Large intestine (tissue), 3 donors: ENCODE results near the gene ERRFI1. TPM values are rescaled to one million over a fixed set of nuclear protein-coding genes. Genes with fewer than 3 reads are reported as not detected.

Experiments
- DNase-seq, 2 donors: peaks; one replicate each; pipeline versions ENCODE4 v3.0.0 to v3.0.0-alpha.2; 2013
- H3K27ac ChIP-seq: one replicate; pipeline ENCODE4 v1.5.1; 2013; ENCODE audit warnings: low read length
- H3K27me3 ChIP-seq: 2 replicates; pipeline ENCODE4 v1.6.1; 2013; ENCODE audit warnings: low read length; ENCODE audit not compliant: control insufficient read depth, insufficient read depth
- H3K36me3 ChIP-seq: 2 replicates; pipeline ENCODE4 v1.6.1; 2013; ENCODE audit warnings: low read length; ENCODE audit not compliant: control insufficient read depth, insufficient read depth
- H3K4me1 ChIP-seq: one replicate; pipeline ENCODE4 v1.6.1; 2013; ENCODE audit warnings: low read length; ENCODE audit not compliant: control insufficient read depth, insufficient read depth
- H3K4me3 ChIP-seq: one replicate; pipeline ENCODE4 v1.5.1; 2013; ENCODE audit warnings: low read length
- H3K9me3 ChIP-seq: one replicate; pipeline ENCODE4 v1.6.1; 2013; ENCODE audit warnings: mild to moderate bottlenecking, low read depth, low read length, moderate library complexity; ENCODE audit not compliant: control insufficient read depth
- WGBS: methylation state at CpG from one replicate; pipeline ENCODE4 v1.1.5; 2013; ENCODE audit warnings: low lambda C conversion rate; ENCODE audit not compliant: insufficient coverage; 5-methylcytosine and 5-hydroxymethylcytosine counted together
- polyA plus RNA-seq: library from polyadenylated mRNA; unstranded; fragments of 120-200 nt; gene quantifications from one replicate; pipeline ENCODE4 v1.2.1, GENCODE V29; 2013

The ERRFI1 gene
- polyA plus RNA-seq, 1 donor, result 39.5 TPM

DNA sequence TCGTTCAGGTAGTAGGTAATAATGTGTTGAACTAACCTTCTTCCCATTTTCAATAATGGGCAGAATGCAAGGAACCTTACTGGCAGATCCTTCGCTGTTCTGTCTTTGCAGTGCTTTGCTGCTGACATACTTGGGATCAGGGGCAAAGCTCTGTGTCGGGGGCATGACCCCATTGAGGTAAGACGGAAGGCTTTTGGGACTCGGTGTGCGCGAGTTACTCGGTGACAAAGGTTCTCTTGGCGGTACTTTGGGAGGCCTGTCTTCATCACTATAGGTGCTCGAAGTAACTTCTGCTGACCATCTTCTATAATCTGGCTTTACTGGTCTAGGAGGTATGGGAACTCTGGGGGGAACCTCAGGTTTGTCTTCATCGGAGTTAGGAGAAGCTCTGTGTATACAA, 12.7 kb downstream of the ERRFI1 start:
- H3K4me3 ChIP-seq, result no peak overlapping the region
- H3K27ac ChIP-seq, result no peak overlapping the region
- peaks cover 36% of the 10 kb centered on the region for H3K36me3 ChIP-seq
- H3K27me3 ChIP-seq, result no peaks in the 10 kb centered on the region
- peaks cover 9% of the 10 kb centered on the region for H3K4me1 ChIP-seq
- no peak for DNase-seq
- WGBS, result no CpG with 5 or more reads among the region's 11 CpGs
- no peaks in the 10 kb centered on the region for H3K9me3 ChIP-seq

DNA sequence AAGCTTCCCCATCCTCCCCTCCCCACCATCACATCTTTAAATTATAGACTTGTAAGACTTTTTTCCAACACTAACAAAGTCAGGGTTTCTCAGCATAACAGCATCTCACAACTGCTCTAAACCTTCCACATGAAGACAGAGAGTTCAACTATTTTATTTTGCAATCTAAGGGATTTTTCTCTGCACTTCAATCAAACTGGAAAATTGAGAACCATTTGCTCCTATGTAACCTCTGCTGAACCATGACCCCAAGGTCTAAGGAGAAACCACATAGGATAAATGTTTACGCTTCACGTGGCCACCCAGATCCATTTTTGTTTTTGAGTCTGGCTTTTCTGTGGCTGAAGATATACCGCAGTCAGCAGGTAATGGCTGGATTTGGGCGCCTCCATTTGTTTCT, 13.2 kb downstream of the ERRFI1 start:
- no peaks in the 10 kb centered on the region for H3K27me3 ChIP-seq
- H3K4me3 ChIP-seq, result no peak overlapping the region
- H3K36me3 ChIP-seq, result peaks cover 36% of the 10 kb centered on the region
- DNase-seq, result no peak
- peaks cover 8% of the 10 kb centered on the region for H3K4me1 ChIP-seq
- no peak overlapping the region for H3K27ac ChIP-seq
- no peaks in the 10 kb centered on the region for H3K9me3 ChIP-seq
- WGBS, result 69% methylated on average over 2 of the region's 4 CpGs

DNA sequence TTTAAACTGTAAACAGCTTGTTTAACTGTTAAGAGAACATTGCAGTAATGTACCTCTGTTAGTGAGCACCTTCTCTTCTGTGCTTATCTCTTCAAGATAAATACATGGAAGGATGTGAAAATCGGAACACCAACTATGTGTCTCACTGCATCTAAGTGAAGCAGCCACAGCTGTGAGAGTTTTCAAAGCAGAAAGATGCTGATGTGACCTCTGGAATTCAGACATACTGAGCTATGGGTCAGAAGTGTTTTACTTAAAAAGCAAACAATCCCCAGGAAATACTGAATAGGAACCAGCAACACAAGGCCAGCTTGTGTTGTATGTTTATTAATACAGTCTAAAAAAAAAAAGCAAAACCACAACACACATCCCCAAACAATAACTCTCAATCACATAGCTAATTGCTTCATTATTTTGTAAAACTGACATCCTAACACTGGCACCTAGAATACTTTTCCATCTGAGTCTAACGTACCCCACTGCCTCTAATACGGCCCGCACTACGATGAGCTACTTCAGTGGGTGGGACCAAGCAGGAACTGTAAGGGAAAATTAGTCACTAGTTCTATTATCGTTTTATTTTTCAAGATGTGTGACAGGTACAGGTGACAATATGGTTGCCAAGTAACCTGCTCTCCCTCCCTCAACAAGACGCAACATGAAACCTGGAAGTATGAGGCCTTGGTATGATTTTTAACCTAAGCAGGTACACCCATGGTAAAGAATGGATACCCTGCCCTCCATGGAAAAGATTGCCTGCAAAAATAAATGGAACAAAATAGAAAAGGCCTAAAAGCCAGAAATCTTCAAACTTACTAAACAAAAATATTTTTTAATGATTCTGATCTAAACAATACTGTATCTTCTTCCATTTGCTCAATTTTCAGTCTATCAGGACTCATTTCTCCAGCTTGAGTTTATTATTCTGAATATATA, 13.9 kb downstream of the ERRFI1 start:
- Histone ChIP-seq H3K4me3 (no peak overlapping the region), H3K36me3 (peaks cover 36% of the 10 kb centered on the region), H3K9me3 (no peaks in the 10 kb centered on the region), H3K4me1 (peaks cover 5% of the 10 kb centered on the region), H3K27me3 (no peaks in the 10 kb centered on the region), H3K27ac (no peak overlapping the region)
- no peak for DNase-seq
- WGBS, result no CpG with 5 or more reads among the region's 7 CpGs

DNA sequence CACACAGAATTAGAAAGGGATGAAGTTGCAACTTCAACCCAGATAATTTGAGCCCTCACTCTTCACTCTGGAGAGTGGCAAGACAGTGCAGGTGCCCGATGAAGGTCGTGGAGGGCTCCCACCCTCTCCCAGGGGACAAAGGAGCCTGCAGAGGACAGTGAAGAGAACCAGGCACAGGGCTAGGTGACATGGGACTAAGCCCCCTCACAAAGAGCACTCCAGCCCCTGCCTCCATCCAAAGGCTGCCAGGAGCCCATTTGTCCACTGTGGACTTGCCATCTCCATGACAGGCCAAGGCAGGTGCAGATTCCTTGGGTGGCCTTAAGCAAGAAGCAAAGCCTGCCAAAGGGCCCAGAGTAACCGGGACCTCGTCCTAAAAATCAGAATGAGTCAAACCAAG, 15.1 kb downstream of the ERRFI1 start:
- Histone ChIP-seq H3K9me3 (no peaks in the 10 kb centered on the region), H3K27ac (no peak overlapping the region), H3K27me3 (no peaks in the 10 kb centered on the region), H3K4me1 (peaks cover 8% of the 10 kb centered on the region), H3K4me3 (no peak overlapping the region), H3K36me3 (peaks cover 36% of the 10 kb centered on the region)
- DNase-seq, result no peak
- no CpG with 5 or more reads among the region's 4 CpGs for WGBS

DNA sequence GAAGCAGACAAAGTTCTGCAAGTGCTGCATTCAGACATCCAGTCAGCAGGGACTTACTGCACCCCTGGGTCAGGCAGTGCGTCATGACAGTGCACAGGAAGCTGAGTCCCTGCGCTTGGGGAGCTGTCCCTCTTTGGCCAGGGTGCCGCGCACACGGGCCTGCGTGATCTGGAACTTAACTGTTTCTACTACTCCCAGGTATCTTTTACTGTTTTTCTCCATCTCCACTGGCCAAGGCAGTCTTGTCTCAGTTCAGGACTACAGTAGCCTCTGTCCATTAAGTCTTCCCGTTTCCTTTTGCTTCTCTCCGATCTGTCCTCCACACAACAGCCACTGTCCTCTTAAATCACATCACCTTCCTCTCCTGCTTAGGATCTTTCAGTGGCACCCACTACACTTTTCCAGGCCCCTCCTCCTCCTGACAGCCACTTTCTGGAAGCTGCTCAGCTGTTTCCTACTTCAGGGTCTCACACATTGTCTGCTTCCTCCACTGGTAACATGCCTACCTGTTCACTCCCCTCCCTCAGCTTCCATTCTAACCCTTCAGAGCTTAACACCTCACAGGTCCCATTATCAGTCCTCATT, 15.9 kb downstream of the ERRFI1 start:
- Histone ChIP-seq H3K4me3 (no peak overlapping the region), H3K4me1 (peaks cover 11% of the 10 kb centered on the region), H3K9me3 (no peaks in the 10 kb centered on the region), H3K27me3 (no peaks in the 10 kb centered on the region), H3K27ac (no peak overlapping the region), H3K36me3 (peaks cover 36% of the 10 kb centered on the region)
- 72% methylated on average over 3 of the region's 8 CpGs for WGBS
- DNase-seq, result no peak

DNA sequence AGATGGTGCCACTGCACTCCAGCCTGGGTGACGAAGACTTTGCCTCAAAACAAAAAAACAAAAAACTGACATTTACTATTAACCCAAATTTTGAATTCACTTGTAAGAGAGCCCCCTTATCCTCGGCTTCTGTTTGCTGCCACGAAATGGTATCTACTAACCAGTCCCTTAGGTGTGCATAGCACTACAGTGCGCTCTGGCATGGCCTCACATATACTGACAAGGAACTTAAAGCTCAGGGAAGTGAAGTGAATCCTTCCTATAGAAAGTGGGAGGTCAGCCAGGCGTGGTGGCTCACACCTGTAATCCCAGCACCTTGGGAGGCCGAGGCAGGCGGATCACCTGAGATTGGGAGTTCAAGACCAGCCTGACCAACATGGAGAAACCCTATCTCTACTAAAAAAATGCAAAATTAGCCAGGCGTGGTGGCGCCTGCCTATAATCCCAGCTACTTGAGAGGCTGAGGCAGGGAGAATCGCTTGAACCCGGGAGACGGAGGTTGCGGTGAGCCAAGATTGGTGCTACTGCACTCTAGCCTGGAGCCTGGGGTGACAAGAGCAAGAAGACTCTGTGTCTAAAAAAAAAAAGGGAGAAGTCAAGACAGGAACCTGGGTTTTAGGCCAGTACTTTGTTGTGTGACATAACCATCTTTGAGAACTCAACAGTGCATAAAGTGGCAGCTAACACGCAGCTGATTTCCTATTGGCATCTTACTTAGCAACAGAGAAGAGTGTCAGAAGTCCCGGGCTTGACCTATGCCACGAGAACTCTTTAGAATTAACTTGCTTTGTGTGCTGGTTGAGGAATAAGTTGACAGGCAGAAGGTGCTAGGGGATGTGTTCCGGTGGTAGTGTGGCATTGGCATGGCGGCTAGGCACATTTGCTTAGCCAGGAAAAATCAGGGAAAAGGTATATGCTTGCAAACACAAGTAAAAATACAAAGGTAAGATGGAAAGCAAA, 16.8 kb downstream of the ERRFI1 start:
- peaks cover 33% of the 10 kb centered on the region for H3K36me3 ChIP-seq
- no peaks in the 10 kb centered on the region for H3K27me3 ChIP-seq
- peaks cover 19% of the 10 kb centered on the region for H3K4me1 ChIP-seq
- no peaks in the 10 kb centered on the region for H3K9me3 ChIP-seq
- H3K4me3 ChIP-seq, result no peak overlapping the region
- H3K27ac ChIP-seq, result no peak overlapping the region
- no peak for DNase-seq
- no CpG with 5 or more reads among the region's 18 CpGs for WGBS

DNA sequence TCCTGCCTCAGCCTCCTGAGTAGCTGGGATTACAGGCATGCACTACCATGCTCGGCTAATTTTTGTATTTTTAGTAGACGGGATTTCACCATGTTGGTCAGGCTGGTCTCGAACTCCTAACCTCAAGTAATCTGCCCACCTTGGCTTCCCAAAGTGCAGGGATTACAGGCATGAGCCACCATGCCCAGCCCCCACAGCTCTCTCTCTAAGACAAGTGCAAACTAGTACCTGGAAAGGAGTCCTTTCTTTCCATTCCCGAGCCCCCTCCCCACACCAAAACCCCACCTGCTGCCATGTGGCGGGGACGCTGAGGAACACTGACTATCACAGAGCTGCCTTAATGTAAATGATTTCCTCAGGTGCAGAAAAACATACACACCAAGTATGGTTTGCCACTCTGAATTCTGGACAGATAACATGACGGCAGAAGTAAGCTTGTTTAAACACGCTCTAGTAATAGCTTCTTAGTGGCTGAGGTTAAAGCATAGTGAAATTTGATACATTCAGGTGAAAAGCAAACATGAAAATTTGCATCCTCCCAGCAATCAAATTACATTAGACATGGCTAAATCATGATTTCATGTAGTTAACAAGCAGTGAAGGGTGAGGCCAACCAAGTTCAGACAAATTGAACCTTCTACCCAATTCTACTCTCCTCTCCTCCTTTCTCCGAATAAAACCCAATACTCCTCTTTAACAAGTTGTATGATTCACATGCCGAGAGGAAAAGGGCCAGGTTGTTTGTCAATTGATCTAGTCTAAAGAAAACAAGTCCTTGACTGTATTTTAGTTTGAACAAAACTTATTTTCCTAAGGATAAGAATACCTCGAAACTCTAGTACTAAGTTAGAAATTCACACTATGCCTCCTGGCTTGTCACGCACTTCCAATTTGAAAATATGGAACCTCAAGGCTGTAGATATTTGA, 19.8 kb downstream of the ERRFI1 start:
- DNase-seq, result no peak
- Histone ChIP-seq H3K4me3 (no peak overlapping the region), H3K4me1 (peaks cover 26% of the 10 kb centered on the region), H3K9me3 (no peaks in the 10 kb centered on the region), H3K27me3 (no peaks in the 10 kb centered on the region), H3K36me3 (peaks cover 14% of the 10 kb centered on the region), H3K27ac (no peak overlapping the region)
- 60% methylated on average over 4 of the region's 12 CpGs for WGBS

DNA sequence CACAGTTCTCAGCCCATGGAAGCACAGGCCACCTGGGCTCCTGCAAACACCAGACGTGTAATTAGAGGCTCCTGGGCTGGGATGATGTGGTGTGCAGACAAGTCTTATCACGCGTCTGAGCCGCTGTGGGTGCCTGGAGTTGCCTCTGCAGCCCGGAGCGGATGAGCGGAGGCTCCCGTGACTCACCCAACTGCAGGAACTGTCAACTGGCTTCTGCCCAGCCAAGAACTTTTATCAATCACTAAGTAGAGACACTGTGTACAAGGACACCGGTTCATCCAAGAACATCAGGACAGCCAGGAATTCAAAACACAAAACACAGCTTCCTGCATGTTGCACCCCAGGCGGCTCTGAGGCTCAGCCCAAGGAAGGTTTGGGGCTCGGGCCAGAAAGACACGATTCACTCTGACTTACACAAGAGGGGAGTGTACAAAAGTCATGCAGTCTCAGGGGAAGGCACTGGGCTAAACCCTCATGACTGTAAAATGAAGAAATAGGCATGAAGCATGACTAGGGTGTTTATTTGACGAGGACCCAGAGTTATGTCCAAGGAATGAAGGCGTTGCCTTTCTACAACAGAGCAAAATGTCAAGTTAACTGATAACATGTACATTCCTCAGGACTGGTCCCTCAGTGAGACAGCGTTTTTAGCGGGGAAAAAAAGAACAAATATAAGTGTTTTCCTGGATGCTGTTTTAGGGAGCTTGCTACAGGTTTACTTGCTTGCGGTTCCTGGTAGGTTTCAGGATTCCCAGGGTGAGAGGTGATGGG, 21.1 kb downstream of the ERRFI1 start:
- no peak overlapping the region for H3K4me3 ChIP-seq
- WGBS, result 40% methylated on average over 1 of the region's 17 CpGs
- no peaks in the 10 kb centered on the region for H3K27me3 ChIP-seq
- H3K27ac ChIP-seq, result peak overlapping the region; percentile 72
- peak; percentile 79 to 86 for DNase-seq
- no peaks in the 10 kb centered on the region for H3K9me3 ChIP-seq
- H3K4me1 ChIP-seq, result peaks cover 26% of the 10 kb centered on the region
- peaks cover 4% of the 10 kb centered on the region for H3K36me3 ChIP-seq
